Measurements from ENCODE around the gene COX20.
"Not testable (repeated sequence)": the region's sequence is repeated elsewhere in the genome, so short reads cannot be mapped to it uniquely, and the experiment has no call there.

Gene COX20, protein sequence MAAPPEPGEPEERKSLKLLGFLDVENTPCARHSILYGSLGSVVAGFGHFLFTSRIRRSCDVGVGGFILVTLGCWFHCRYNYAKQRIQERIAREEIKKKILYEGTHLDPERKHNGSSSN

DNA sequence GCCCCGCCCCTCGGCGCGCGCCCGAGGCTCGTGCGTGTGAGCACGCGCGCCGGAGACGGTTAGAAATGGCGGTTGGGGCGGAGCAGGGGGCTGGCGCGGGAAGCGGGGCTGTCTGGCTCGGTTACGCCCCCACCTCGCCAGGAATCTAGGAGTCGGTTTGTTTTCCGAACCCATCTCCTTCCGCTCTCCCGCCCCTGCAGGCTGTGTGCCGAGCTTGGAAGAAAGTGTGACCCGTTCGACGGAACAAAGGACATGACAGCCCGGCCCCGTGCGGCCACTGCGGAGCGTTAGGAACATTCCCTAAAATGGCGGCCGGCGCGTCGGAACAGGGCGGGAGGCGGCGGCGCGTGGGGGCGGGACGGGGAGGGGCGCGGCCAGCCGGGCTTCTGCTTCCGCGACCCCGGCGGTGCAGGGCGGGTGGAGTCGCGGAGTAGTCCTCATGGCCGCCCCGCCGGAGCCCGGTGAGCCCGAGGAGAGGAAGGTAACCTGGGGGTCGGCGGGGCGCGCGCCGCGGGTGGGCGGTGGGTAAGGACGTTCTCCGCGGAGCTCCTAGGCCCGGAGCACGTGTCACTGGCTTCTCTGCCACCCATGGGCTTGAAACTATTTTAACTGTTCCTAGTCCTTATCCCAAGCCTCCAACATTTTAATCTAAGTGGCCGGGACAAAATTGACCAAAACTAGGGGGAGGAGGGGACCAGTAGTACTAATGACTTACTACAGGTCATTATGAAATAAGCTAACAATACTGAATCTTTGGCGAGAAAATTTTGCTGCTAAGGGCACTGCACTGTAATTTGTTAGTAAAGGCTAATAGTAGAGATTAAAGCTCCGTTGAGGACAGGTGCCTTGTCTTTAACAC, at the start of gene COX20:
COX20 (plus strand) TSS at position 383 of the 859 bp plus-strand sequence; CDS start at position 440, 57 bp downstream.
- TF ChIP-seq POLR2A (IDR thresholded peaks at IDR 0.05; ENCODE audit: low read depth, low read length), result peak; percentile 59; the same call in 1 of the 2 replicates
- no peak for FAIRE-seq
- peak; percentile 47 for DNase-seq (ENCODE audit: insufficient read length, low spot score)

- no peak for TF ChIP-seq POLR2A (IDR thresholded peaks at IDR 0.05; ENCODE audit: low read depth, low read length)
- FAIRE-seq (no peak), DNase-seq (ENCODE audit: insufficient read length, low spot score) (no peak)
These were observed 46.8 kb upstream of the COX20 start for GRCh38 chr1:244788493-244789275.

DNA sequence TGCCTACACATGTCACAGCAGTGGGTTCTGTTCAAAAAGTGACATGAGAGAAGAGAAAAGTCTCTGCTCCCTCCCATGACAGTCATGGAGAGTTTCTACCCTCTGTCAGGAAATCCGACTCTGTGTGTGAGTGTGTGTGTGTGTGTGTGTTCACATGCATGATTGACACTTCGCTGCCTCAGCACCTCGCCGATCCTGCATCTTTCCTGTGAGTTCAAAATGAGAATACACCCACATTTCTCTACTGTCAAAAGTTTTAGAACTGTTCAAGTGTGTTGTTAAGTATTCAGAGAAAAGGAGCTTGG, 46.2 kb upstream of the COX20 start:
- no peak for DNase-seq (ENCODE audit: insufficient read length, low spot score)
- no peak for TF ChIP-seq POLR2A (IDR thresholded peaks at IDR 0.05; ENCODE audit: low read depth, low read length)
- no peak for FAIRE-seq

- no peak for TF ChIP-seq POLR2A (IDR thresholded peaks at IDR 0.05; ENCODE audit: low read depth, low read length)
- FAIRE-seq (no peak), DNase-seq (ENCODE audit: insufficient read length, low spot score) (no peak)
These were observed 45.7 kb upstream of the COX20 start for GRCh38 chr1:244789731-244790130.

DNA sequence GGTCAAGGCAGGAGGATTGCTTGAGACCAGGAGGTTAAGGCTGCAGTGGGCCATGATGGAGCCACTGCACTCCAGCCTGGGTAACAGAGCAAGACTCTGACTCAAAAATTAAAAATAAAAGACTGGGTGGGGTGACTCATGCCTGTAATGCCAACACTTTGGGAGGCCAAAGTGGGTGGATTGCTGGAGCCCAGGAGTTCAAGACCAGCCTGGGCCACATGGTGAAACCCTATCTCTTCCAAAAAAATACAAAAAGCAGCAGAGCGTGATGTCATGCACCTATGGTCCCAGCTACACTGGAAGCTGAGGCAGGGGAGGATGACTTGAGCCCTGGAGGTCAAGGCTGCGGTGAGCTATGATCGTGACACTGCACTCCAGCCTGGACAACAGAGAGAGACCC, 44.4 kb upstream of the COX20 start:
- FAIRE-seq (no peak), DNase-seq (ENCODE audit: insufficient read length, low spot score) (no peak)
- TF ChIP-seq POLR2A (IDR thresholded peaks at IDR 0.05; ENCODE audit: low read depth, low read length), result no peak

GRCh38 chr1:244792188-244792850, 43.1 kb upstream of the COX20 start:
- TF ChIP-seq POLR2A (IDR thresholded peaks at IDR 0.05; ENCODE audit: low read depth, low read length), result no peak
- no peak for FAIRE-seq

GRCh38 chr1:244794071-244794470, 41.4 kb upstream of the COX20 start:
- no peak for TF ChIP-seq POLR2A (IDR thresholded peaks at IDR 0.05; ENCODE audit: low read depth, low read length)
- DNase-seq (ENCODE audit: insufficient read length, low spot score) (no peak), FAIRE-seq (no peak)

More at GRCh38 chr1:244792188-244792850, 43.1 kb upstream of the COX20 start:
- DNase-seq (ENCODE audit: insufficient read length, low spot score), result no peak

DNA sequence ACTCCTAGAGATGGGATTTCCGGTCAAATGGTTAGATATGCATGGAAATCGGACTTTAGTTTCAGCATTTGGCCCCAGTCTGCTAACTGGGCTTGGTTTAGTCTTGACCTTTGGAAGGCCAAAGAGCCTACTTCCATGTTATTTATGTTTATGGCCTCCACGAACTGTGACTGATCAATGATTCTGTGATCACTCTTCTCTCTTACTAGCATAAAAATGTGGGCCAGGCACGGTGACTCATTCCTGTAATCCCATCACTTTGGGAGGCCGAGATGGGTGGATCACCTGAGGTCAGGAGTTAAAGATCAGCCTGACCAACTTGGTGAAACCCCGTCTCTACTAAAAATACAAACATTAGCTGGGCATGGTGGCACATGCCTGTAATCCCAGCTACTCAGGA, 40.9 kb upstream of the COX20 start:
- FAIRE-seq; DNase-seq (ENCODE audit: insufficient read length, low spot score): not testable (repeated sequence)

- FAIRE-seq (no peak), DNase-seq (ENCODE audit: insufficient read length, low spot score) (no peak)
- TF ChIP-seq POLR2A (IDR thresholded peaks at IDR 0.05; ENCODE audit: low read depth, low read length), result no peak
These were observed 38.6 kb upstream of the COX20 start for GRCh38 chr1:244796719-244797406.

DNA sequence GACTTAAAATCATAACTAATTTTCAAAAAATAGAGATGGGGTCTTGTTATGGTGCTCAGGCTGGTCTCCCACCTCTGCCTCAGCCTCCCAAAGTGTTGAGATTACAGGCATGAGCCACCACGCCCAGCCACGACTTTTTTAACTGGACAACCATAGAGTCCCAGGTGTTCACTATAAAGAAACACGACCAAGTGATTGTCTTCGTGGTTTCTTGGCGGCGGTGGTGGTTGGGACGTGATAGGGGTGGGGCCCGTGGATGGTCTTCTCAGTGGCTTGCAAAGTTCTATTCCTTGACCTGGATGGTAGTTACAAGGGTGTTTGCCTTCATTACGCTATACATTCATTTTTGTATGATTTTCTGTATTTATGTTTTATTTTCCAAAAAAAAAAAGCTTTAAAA, 34.6 kb upstream of the COX20 start:
- FAIRE-seq, result no peak
- DNase-seq (ENCODE audit: insufficient read length, low spot score), result no peak
- TF ChIP-seq POLR2A (IDR thresholded peaks at IDR 0.05; ENCODE audit: low read depth, low read length), result no peak

DNA sequence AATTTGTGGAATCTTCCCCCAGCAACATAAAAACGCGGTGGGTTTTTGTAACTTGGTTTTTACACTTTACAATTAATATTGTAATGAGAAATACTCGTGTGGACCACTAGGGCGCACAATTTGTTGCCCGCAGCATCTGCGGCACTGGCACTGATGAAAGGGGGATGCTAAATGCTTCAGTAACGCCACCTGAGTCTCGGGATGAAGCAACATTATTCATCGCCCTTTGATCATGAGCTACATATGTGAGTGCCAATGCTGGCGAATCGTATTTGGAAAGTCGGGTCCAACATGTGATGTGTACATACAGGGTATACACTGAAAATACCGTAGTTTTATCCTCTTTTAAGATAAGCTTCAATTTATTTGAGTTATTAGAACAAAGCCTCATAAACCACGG, 34.2 kb upstream of the COX20 start:
- FAIRE-seq, result no peak
- no peak for TF ChIP-seq POLR2A (IDR thresholded peaks at IDR 0.05; ENCODE audit: low read depth, low read length)
- DNase-seq (ENCODE audit: insufficient read length, low spot score), result no peak

DNA sequence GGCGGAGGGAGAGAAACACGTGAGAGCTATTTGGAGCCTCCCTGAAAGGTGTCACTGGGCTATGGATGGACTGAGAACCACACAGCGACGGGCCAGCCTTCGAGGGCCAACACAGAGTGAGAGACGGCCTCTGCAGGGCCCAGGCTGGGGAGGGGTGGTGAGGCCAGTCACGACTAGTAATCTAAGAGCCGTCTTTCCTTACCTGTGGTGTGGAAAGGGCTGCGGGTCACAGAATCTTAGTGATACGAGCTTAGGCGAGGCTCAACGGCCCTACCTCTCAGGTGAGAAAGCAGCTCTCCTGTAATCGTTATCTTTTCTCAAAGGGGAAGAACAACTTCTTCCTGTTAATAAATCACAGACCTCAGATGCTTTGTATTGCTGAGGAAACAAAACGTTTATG, 33.4 kb upstream of the COX20 start:
- TF ChIP-seq POLR2A (IDR thresholded peaks at IDR 0.05; ENCODE audit: low read depth, low read length), result no peak
- FAIRE-seq (no peak), DNase-seq (ENCODE audit: insufficient read length, low spot score) (no peak)

DNA sequence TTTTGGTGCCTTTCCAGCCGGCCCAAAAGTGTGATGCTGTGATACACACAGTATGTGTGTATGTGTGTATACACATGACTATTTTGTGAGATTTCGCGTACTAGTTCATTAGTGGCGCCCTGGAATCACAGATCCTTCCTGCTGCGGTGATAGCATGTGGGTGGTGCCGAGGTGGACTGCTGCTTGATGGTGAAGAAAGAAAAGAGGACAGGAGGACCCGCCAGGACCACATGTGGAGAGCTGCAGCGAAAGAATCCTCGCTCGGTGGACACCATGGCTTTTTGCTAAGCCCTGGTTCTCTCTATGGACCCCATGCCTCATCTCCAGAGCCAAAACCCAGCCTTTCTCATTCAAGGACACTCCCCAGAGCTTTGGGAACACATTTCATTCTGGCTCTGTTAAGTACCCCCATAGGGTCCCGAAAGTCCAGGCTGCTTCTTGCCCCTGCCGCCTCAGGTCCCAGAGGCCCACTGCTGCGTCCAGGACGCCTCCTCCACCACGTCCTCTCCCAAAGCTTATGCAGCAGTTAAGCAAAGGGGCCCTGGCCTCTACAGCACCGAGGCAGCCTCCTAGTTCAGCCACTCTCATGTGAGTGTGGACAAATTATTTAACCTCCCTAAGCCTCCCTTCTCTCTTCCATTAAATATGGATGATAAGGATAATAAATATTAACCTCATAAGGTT, 32.8 kb upstream of the COX20 start:
- no peak for DNase-seq (ENCODE audit: insufficient read length, low spot score)
- TF ChIP-seq POLR2A (IDR thresholded peaks at IDR 0.05; ENCODE audit: low read depth, low read length), result no peak
- FAIRE-seq, result no peak

Measured in H54 (cell line).